HL-60 (cell line): Measurements from ENCODE around the gene CDR2L.

ENCODE experiments used
- DNase-seq, 2 experiments: peaks; one replicate each; pipeline ENCODE4 v3.0.0-alpha.2; 2010 to 2020; ENCODE audit warnings: low read depth in 1 of 2, low spot score in 1 of 2
- H3K27ac ChIP-seq: fragments of 250-450 bp; sonication (Bioruptor Pico); replicated peaks from 2 replicates; pipeline ENCODE4 v1.5.1; 2020; ENCODE audit warnings: mild to moderate bottlenecking, moderate library complexity
- H3K27me3 ChIP-seq: fragments of 250-450 bp; sonication (Bioruptor Pico); 2 replicates; pipeline ENCODE4 v1.5.1; 2021; ENCODE audit warnings: mild to moderate bottlenecking, moderate library complexity; ENCODE audit not compliant: insufficient read depth, poor library complexity, severe bottlenecking
- H3K4me3 ChIP-seq: replicated peaks from 2 replicates; pipeline ENCODE4 v1.5.1; 2011; ENCODE audit warnings: mild to moderate bottlenecking, control low read depth, low read length; ENCODE audit not compliant: insufficient read depth
- CTCF ChIP-seq: IDR thresholded peaks from one replicate; pipeline ENCODE4 v1.5.1; 2011; ENCODE audit warnings: low read length, control low read depth, inconsistent platforms; ENCODE audit not compliant: insufficient read depth
- GABPA ChIP-seq: IDR thresholded peaks from 2 replicates; pipeline ENCODE4 v1.6.1; 2012; ENCODE audit warnings: low read depth
- POLR2AphosphoS5 ChIP-seq: IDR thresholded peaks from 2 replicates; pipeline ENCODE4 v1.6.1; 2012; ENCODE audit warnings: low read depth
- REST ChIP-seq: IDR thresholded peaks from 2 replicates; pipeline ENCODE4 v1.6.1; 2012; ENCODE audit warnings: low read depth; ENCODE audit not compliant: insufficient replicate concordance
- SPI1 ChIP-seq: IDR thresholded peaks from 2 replicates; pipeline ENCODE4 v1.6.1; 2012; ENCODE audit warnings: low read depth, mild to moderate bottlenecking, borderline replicate concordance

The CDR2L gene

DNA sequence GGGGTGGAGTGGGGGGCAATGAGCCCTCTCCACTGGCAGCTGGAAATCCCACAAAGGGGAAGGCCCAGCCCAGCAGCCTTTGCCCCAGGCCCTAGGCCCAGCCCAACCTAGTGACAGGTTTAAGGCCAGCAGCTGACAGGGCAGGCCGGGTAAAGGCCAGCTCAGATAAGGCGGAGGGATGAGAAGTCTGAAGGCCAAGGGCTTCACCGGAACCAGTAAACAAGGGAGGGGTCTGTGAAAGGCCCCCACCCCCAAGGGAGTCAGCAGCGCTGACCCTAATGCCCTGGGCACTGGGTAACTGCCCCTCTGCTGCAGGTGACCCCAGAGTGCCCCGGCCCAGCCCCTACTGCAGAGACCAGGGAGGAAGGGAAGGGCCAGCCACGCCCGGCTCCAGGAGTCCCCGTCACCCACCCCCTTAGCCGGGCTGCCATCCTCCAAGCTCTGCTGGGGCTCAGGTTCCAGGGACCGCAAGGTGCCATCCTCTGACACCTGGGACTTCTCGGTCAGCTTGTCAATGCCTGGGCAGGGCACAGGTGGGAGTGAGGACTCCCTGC, 34.2 kb upstream of the CDR2L start:
- H3K4me3 ChIP-seq = no peak overlapping the region
- H3K27ac ChIP-seq = no peak overlapping the region
- H3K27me3 ChIP-seq = no peaks in the 10 kb centered on the region
- no peak for DNase-seq
- no peak for TF ChIP-seq SPI1
- TF ChIP-seq REST = no peak
- no peak for TF ChIP-seq POLR2AphosphoS5
- TF ChIP-seq GABPA = no peak
- no peak for TF ChIP-seq CTCF

DNA sequence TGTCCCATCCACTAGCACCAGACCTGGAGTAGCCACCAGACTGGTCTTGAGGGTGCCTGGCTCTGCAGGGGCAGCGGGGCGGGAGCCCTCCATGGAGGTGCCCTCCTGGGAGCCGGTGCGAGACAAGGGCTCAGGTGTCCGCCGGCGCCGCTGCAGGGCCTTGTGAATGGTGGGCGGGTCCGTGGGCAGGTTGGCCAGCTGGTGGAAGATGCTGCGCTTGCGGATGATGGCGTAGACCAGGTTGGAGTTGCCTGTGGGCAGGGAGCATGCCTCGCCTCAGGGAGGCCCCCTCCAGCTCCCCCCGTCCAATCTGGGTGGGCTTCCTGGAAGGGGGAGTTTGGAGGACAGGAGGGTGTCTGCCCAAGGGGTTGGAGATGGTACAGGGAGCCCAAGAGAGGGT, 33.3 kb upstream of the CDR2L start:
- TF ChIP-seq SPI1 (no peak), POLR2AphosphoS5 (no peak), GABPA (no peak), REST (no peak), CTCF (no peak)
- DNase-seq = no peak
- H3K27ac ChIP-seq = no peak overlapping the region
- H3K4me3 ChIP-seq = no peak overlapping the region
- no peaks in the 10 kb centered on the region for H3K27me3 ChIP-seq

GRCh38 chr17:74954665-74955421, 32.6 kb upstream of the CDR2L start:
- peak in 1 of 2 experiments; percentile 44 for DNase-seq
- TF ChIP-seq SPI1 = no peak
- no peak for TF ChIP-seq REST
- TF ChIP-seq POLR2AphosphoS5 = no peak
- TF ChIP-seq GABPA = no peak
- TF ChIP-seq CTCF = no peak

More at GRCh38 chr17:74954665-74955421, 32.6 kb upstream of the CDR2L start:
- no peaks in the 10 kb centered on the region for H3K27me3 ChIP-seq
- no peak overlapping the region for H3K27ac ChIP-seq
- H3K4me3 ChIP-seq = no peak overlapping the region
